Measurements from ENCODE around the gene DHX15. TPM values are rescaled to one million over a fixed set of nuclear protein-coding genes. Genes with fewer than 3 reads are reported as not detected.

The DHX15 gene
- total RNA-seq, 6 experiments from 2014 or later = 26.4 to 56.3 (median 42.1) TPM

DNA sequence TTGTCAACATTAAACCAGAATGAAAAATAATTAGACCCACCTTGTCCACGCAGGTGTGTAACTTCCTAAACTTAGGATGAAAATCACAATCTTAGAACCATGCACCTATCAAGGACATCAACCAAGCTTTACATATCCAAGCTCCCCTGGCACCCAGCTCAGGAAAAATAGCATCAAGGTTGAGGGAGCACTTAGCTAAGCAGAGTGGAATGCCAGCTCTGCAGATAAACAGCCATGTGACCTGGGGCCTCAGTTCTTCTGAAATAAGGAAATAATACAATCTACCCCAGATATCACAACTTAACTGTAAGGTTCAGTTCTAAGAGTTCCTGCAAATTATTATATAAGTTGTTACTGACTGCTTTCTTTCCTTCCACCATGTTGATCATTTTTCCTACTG lies 64.7 kb downstream of the DHX15 start:
- no peaks in the 10 kb centered on the region for H3K4me1 ChIP-seq
- DNase-seq (no peak), ATAC-seq (peak; percentile 11 to 74 (median 41))
- WGBS (ENCODE audit: insufficient coverage, low coverage, low lambda C conversion rate, missing lambda C conversion rate) = 80% methylated on average over 1 of the region's 1 CpG
- intact Hi-C loops (cut with DNase I) = no loop called here
- no peaks in the 10 kb centered on the region for H3K9me3 ChIP-seq
- no peak overlapping the region for H3K4me3 ChIP-seq
- no peaks in the 10 kb centered on the region for H3K27me3 ChIP-seq
- TF ChIP-seq, protein P1, sequence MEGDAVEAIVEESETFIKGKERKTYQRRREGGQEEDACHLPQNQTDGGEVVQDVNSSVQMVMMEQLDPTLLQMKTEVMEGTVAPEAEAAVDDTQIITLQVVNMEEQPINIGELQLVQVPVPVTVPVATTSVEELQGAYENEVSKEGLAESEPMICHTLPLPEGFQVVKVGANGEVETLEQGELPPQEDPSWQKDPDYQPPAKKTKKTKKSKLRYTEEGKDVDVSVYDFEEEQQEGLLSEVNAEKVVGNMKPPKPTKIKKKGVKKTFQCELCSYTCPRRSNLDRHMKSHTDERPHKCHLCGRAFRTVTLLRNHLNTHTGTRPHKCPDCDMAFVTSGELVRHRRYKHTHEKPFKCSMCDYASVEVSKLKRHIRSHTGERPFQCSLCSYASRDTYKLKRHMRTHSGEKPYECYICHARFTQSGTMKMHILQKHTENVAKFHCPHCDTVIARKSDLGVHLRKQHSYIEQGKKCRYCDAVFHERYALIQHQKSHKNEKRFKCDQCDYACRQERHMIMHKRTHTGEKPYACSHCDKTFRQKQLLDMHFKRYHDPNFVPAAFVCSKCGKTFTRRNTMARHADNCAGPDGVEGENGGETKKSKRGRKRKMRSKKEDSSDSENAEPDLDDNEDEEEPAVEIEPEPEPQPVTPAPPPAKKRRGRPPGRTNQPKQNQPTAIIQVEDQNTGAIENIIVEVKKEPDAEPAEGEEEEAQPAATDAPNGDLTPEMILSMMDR (IDR thresholded peaks at IDR 0.05) = no peak
- no peak for TF ChIP-seq POLR2A (IDR thresholded peaks at IDR 0.05)
- no peak overlapping the region for H3K27ac ChIP-seq
- H3K36me3 ChIP-seq = no peaks in the 10 kb centered on the region

DNA sequence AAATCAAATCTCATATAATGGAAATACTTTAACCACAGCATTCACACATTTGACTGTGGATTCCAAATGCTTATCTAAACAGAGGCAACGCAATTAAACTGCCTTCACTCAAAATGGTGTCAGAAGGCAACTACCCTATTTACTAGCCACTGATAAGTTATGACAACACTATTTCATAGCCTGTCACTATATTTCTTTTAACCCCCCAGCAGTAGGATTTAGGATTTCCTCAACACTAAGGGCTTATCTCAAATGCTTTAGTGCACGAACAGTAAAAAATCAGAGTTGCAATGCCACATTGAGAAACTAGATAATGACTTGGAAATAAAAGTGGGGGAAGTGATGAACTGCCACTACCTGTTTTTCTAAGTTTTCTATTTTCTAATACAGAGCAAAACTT lies 66.7 kb downstream of the DHX15 start:
- ATAC-seq = no peak
- H3K4me1 ChIP-seq = no peaks in the 10 kb centered on the region
- H3K9me3 ChIP-seq = no peaks in the 10 kb centered on the region
- no peak overlapping the region for H3K4me3 ChIP-seq
- no peaks in the 10 kb centered on the region for H3K27me3 ChIP-seq
- no peak for DNase-seq
- WGBS (ENCODE audit: insufficient coverage, low coverage, low lambda C conversion rate, missing lambda C conversion rate) = 89% methylated on average over 2 of the region's 2 CpGs
- H3K27ac ChIP-seq = no peak overlapping the region
- intact Hi-C loops (cut with DNase I) = no loop called here
- no peaks in the 10 kb centered on the region for H3K36me3 ChIP-seq
- TF ChIP-seq, protein P1 (IDR thresholded peaks at IDR 0.05) = no peak
- TF ChIP-seq POLR2A (IDR thresholded peaks at IDR 0.05) = no peak

DNA sequence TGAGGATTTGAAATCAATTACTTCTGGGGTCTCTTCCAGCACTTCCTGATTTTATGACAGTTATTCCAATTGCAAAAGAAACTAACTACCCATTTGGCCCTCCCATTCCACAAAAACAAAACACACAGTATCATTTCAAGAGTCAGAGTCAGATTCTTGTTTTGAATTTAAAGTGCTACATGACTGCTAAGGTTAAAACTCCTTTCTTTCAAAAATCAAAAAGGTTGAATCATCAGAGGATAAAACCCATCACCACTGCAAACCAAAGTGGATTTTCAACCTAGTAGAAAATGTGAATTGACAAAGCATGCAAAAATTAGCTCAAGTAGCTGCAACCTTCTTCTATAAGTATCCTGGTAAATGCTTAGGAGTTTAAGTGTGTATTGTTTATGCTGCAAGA lies 67.4 kb downstream of the DHX15 start:
- no peaks in the 10 kb centered on the region for H3K27me3 ChIP-seq
- no peak overlapping the region for H3K4me3 ChIP-seq
- no peak overlapping the region for H3K27ac ChIP-seq
- no peaks in the 10 kb centered on the region for H3K36me3 ChIP-seq
- TF ChIP-seq, protein P1 (IDR thresholded peaks at IDR 0.05) = no peak
- TF ChIP-seq POLR2A (IDR thresholded peaks at IDR 0.05) = no peak
- intact Hi-C loops (cut with DNase I) = no loop called here
- DNase-seq (no peak), ATAC-seq (no peak)
- no peaks in the 10 kb centered on the region for H3K9me3 ChIP-seq
- no peaks in the 10 kb centered on the region for H3K4me1 ChIP-seq

DNA sequence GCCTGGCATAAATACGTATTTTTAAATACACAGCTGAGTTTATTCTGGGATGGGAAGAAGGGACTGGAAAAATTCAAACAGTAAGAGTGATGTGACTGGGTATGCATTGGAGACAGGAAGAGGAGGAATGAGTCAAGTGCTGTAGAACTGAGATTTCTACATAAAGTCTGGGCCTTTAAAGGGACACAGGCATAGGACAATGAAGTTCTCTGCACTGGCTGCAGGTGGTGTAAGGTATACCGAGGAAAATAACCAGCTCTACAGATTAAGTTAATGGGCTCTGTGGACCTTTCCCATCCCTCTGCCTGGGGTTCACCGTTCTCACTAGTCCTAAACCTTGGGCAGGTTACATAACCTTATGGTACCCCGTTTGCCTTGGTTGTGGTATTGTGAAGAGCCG lies 68.7 kb downstream of the DHX15 start:
- WGBS (ENCODE audit: insufficient coverage, low coverage, low lambda C conversion rate, missing lambda C conversion rate) = 100% methylated on average over 3 of the region's 5 CpGs
- intact Hi-C loops (cut with DNase I) = no loop called here
- no peak for TF ChIP-seq POLR2A (IDR thresholded peaks at IDR 0.05)
- TF ChIP-seq, protein P1 (IDR thresholded peaks at IDR 0.05) = no peak

DNA sequence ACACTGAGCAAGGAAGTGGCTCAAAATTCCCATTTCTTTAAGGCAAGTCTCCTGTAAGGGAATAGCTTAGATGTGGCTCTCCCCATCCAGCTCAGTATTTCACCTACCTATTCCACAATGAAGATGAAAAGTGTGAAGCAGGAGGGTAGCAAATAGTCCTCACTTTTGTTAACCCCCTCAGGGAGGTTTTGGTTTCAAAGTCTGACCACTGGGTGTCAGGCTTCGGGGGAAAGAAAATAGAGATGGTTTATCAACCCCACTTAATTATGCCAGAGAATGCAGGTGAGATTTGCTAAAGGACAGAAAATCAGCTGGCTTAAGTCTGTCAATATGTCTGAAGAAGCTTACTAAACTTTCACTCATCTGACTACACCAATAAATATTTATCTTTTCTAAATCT lies 69.5 kb downstream of the DHX15 start:
- TF ChIP-seq, protein P1 (IDR thresholded peaks at IDR 0.05) = peak in 1 of 4 donors; percentile 24
- TF ChIP-seq POLR2A (IDR thresholded peaks at IDR 0.05) = no peak
- intact Hi-C loops (cut with DNase I) = no loop called here

More for the DNA sequence above, 68.7 kb downstream of the DHX15 start:
- Histone ChIP-seq H3K4me3 (no peak overlapping the region), H3K4me1 (no peaks in the 10 kb centered on the region), H3K9me3 (no peaks in the 10 kb centered on the region), H3K27me3 (no peaks in the 10 kb centered on the region), H3K36me3 (no peaks in the 10 kb centered on the region), H3K27ac (no peak overlapping the region)
- no peak for ATAC-seq
- no peak for DNase-seq

More for the DNA sequence above, 69.5 kb downstream of the DHX15 start:
- WGBS (ENCODE audit: insufficient coverage, low coverage, low lambda C conversion rate, missing lambda C conversion rate) = 56% methylated on average over 1 of the region's 1 CpG
- H3K27me3 ChIP-seq = no peaks in the 10 kb centered on the region
- no peaks in the 10 kb centered on the region for H3K36me3 ChIP-seq
- no peaks in the 10 kb centered on the region for H3K9me3 ChIP-seq
- DNase-seq = no peak
- H3K4me1 ChIP-seq = no peaks in the 10 kb centered on the region
- H3K27ac ChIP-seq = no peak overlapping the region
- no peak for ATAC-seq
- H3K4me3 ChIP-seq = no peak overlapping the region

Measured in right lobe of liver (tissue), 6 donors.